GM19239 (cell line): ENCODE measurements around the gene ASH1L.
"Not testable (repeated sequence)": the region's sequence is repeated elsewhere in the genome, so short reads cannot be mapped to it uniquely, and the experiment has no call there.

Experiments
- DNase-seq: peaks from one replicate; pipeline ENCODE4 v3.0.0; 2011; ENCODE audit warnings: low spot score; ENCODE audit not compliant: insufficient read length
- FAIRE-seq: peaks from 2 replicates; lab custom pipeline; 2011; peaks lifted over from hg19 to GRCh38; lab: Jason Lieb, UNC

The ASH1L gene, protein sequence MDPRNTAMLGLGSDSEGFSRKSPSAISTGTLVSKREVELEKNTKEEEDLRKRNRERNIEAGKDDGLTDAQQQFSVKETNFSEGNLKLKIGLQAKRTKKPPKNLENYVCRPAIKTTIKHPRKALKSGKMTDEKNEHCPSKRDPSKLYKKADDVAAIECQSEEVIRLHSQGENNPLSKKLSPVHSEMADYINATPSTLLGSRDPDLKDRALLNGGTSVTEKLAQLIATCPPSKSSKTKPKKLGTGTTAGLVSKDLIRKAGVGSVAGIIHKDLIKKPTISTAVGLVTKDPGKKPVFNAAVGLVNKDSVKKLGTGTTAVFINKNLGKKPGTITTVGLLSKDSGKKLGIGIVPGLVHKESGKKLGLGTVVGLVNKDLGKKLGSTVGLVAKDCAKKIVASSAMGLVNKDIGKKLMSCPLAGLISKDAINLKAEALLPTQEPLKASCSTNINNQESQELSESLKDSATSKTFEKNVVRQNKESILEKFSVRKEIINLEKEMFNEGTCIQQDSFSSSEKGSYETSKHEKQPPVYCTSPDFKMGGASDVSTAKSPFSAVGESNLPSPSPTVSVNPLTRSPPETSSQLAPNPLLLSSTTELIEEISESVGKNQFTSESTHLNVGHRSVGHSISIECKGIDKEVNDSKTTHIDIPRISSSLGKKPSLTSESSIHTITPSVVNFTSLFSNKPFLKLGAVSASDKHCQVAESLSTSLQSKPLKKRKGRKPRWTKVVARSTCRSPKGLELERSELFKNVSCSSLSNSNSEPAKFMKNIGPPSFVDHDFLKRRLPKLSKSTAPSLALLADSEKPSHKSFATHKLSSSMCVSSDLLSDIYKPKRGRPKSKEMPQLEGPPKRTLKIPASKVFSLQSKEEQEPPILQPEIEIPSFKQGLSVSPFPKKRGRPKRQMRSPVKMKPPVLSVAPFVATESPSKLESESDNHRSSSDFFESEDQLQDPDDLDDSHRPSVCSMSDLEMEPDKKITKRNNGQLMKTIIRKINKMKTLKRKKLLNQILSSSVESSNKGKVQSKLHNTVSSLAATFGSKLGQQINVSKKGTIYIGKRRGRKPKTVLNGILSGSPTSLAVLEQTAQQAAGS (N-terminal part only)

DNA sequence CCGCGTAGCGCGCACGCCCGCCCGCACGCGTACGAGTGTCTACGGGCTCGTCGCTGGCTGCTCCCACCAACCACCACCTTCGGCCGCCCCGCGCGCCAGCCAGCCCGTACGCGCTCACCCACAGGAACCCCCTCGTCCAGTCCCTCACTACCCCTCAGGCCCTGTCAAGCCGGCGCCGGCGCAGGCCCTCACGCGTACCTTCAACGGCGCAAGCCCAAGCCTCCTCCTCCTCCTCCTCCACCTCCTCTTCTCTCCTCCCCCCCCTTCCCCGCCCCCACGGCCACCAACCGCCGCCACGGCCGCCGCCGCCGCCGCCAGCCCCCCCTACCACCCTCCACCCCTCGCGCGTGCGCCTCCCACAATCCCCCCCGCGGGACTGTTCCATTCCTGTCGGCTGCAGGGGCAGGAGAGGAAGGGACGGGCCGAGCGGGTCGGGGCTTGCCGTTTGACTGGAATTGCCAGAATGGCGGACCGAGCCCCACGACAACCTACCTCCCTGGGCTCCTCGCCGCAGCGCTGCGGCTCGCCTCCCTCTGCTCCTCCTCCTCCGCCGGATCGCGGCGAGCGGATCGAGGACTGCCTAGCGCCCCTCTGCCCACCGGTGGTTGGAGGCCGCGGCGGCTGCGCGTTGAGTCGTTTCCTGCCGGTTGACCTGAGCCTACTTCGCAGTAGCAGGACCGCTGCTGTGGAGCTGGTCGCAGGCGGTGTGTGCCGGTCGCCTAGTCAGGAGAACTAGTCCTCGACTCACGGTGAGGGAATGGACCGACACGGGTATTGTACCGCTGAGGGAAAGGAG lies at the start of gene ASH1L:
TSS of gene ASH1L (minus strand) at position 223 of the 796 bp plus-strand sequence. CDS start 41,284 bp downstream, outside the sequence.
- DNase-seq, result peak; percentile 80
- FAIRE-seq, result peak; percentile 71

DNA sequence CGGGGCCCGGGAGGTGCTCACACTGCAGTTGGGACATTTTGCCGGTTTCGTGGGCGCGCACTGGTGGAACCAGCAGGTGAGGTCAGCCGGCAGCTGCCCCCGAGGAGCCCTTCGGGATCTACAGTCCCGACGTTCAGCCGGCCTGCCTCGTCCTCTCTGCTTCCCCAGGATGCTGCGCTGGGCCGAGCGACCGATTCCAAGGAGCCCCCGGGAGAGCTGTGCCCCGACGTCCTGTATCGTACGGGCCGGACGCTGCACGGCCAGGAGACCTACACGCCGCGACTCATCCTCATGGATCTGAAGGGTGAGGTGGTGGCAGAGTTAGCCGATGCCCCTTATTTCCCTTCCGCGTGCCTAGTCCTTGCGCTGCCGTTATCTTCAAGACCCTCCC lies 47.6 kb upstream of the ASH1L start:
- FAIRE-seq, DNase-seq: not testable (repeated sequence)

DNA sequence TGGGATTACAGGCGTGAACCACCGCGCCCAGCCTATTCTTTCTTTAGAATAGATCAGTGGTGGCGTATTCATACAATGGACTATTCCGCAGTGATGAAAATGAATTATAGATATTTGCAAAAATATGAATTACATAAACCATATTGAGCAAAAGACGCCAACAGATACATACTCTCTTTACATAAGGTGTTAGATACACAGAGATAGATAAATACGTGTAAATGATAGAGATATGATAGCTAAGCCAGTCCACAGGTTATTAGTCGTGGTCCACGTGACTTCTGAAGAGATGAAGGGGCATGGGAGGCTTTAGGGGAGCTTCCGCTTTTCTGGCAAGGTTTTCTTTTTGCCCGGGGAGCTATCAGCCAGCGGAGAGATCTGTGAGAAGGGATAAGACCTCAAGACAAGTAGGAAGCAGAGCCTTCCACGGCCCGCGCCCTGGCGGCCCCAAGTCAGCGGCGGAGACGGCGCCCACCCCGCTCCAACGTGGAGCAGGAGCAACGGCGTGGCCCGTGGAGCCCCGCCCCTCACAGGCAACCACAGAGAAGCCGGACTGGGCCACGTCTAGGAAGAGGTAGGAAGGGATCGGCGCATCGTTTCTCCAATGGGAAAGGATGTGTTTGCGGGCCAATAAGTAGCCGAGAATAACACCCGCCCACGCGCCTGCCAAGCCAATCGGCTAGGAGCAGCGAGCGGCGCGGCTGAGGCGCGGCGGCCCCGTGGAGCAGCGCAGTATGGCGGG lies 47.1 kb upstream of the ASH1L start, which contains the start of gene MSTO1:
TSS of gene MSTO1 (plus strand) at position 704 of the 742 bp plus-strand sequence. CDS start at position 735, 31 bp downstream.
- FAIRE-seq (peak; percentile 92), DNase-seq (peak; percentile 69)

DNA sequence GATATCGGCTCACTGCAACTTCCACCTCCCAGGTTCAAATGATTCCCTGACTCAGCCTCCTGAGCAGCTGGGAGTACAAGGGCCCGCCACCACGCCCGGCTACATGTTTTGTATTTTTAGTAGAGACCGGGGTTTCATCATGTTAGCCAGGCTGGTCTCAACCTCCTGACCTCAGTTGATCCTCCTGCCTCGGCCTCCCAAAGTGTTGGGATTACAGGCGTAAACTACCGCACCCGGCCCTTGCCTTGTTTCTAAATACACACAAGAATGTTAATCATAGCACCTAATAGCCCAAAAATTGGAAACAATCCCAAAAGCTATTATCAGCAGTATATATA lies 46.3 kb upstream of the ASH1L start:
- no peak for FAIRE-seq
- no peak for DNase-seq

DNA sequence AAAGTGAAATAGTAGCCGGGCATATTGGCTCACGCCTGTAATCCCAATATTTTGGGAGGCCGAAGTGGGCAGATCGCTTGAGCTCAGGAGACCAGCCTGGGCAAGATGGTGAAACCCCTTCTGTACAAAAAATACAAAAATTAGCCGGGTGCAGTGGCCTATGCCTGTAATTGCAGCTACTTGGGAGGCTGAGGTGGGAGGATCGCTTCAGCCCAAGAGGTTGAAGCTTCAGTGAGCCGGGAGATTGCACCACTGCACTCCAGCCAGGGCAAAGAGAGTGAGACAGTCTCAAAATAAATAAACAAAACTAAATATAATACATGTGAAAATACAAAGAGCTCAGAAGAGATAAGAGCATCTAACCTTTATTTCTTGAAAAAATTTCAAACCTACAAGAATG lies 45.1 kb upstream of the ASH1L start:
- DNase-seq (no peak), FAIRE-seq (no peak)

DNA sequence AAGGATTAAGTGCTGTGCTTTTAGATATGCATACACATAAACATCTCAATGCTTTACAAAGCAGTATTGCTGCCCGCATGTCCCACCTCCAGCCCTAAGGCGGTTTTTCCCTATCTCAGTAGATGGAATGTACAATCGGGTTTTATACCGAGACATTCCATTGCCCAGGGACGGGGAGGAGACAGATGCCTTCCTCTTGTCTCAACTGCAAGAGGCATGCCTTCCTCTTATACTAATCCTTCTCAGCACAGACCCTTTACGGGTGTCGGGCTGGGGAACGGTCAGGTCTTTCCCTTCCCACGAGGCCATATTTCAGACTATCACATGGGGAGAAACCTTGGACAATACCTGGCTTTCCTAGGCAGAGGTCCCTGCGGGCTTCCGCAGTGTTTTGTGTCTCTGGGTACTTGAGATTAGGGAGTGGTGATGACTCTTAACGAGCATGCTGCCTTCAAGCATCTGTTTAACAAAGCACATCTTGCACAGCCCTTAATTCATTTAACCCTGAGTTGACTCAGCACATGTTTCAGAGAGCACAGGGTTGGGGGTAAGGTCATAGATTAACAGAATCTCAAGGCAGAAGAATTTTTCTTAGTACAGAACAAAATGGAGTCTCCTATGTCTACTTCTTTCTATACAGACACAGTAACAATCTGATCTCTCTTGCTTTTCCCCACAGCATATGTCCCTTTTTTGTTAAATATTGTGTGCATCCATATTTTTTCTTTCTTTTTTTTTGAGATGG lies 37.4 kb upstream of the ASH1L start:
- not testable (repeated sequence) for FAIRE-seq, DNase-seq

DNA sequence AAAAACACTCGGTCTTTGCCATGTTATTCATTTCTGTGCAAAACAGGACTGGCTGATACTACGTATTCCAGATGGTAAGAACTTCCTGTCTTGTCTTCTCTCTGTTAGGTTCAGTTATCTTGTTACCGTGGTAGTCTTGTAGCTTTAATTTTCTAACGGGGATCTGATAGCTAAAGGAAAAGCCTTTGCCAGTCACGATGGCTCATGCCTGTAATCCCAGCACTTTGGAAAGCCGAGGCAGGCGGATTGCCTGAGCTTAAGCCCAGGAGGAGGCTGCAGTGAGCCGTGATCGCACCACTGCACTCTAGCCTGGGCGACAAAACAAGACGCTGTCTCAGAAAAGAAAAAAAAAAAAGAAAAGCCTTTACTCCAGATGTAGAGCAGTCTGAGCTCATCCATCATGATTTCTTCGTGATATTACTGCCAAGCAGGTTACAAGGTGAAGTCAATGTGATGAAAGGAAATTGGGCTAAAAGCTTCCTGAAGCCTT lies 36.3 kb upstream of the ASH1L start:
- DNase-seq (no peak), FAIRE-seq (no peak)

DNA sequence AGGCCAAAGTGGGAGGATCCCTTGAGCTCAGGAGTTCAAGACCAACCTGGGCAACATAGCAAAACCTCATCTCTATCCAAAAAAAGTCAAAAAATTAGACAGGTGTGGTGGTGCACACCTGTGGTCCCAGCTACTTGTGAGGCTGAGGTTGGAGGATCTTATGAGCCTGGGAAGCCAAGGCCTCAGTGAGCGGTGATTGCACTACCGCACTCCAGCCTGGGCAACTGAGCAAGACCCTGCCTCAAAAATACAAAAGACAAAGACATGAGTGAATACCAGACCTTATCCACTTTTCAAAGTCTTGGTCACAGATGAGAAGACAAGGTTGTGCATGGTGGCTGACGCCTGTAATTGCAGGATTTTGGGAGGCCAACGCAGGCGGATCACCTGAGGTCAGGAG lies 34.3 kb upstream of the ASH1L start:
- FAIRE-seq, result no peak

DNA sequence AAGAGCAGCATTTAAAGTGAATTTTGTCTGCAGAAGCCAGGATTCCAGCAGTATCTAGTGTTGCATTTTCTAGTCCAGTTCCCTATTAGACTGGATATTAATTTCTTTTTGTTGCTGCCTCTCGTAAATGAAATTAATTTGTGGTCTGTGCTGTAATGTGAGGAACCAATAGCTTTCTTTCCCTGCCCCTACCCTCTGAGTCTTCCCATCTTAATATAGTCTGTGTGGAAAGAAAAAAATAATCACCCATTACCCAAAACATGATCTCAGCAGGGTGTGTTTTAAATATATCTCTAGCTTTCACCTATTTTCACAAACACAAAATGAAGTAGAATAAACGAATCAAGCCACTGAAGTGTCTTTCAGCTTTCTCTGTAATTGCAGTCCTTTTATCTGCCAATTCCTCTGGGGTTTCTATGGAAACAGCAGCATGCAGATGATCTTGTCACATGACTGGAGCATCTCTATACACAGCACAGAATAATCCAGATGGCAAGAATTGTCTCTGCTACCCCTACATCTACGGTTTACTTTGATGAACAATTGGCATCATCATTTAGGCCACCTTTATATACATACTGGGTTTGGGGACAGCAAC lies 33.4 kb upstream of the ASH1L start:
- FAIRE-seq, DNase-seq: not testable (repeated sequence)

More for the DNA sequence above, 34.3 kb upstream of the ASH1L start:
- no peak for DNase-seq

DNA sequence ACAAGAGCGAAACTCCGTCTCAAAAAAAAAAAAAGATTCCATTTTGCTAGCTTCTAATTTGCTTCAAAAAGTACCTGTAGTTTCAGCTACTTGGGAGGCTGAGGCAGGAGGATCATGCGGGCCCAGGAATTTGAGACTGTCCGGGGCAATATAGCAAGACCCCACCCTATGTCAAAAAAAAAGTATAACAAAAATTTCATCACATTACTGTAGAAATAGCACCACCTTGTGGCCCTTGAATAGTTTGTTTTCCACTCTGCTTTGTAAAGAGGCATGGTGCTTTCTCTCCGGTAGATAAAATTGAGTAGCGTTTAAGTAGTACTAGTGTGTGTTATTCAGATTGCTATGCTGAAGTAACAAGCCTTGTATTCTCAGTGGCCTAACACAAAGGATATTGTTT lies 29.2 kb upstream of the ASH1L start:
- DNase-seq (peak; percentile 13), FAIRE-seq (no peak)

DNA sequence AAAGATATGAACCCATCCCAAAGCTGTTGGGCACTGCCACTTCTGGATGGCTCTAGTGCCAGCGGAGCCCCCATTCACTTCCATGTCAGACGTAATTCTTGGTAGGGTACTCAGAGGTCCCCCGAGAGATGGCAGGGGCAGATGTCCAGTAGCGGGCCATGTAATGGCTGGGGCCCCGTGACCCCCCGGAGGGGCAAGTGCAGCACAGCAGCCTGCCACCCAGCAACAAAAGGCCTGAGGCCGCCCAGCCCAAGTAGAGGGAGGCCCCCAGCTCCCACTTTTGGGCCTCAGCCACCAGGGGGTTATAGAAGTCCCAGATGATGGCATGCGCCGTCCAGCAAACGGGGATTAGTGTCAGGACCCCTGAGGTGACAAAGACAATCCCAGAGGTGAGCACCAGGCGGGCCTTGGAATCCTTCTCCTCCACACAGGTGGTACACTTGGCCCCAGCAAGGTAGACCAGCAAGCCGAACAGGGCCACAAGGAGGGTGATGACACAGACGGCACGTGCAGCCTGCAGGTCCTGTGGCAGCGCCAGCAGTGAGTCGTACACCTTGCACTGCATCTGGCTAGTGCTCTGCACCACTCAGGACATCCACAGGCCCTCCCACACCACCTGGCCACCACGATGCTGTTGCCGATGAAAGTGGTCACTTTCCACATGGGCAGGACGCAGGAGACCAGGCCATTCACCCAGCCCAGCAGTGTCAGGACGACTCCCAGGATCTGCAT lies 28.1 kb upstream of the ASH1L start:
- FAIRE-seq, DNase-seq: not testable (repeated sequence)

DNA sequence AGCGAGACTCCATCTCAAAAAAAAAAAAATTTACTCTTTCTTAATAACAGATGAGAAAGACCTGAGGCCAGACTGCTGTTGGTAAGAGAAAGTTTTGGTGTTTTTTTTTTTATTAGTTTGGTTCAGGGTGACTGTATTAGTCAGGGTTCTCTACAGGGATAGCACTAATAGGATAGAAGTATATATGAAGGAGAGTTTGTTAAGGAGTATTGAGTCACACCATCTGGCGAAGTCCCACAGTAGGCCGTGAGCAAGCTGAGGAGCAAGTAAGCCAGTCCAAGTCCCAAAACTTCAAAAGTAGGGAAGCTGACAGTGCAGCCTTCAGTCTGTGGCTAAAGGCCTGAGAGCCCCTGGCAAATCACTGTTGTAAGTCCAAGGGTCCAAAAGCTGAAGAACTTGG lies 26.7 kb upstream of the ASH1L start:
- not testable (repeated sequence) for DNase-seq, FAIRE-seq

DNA sequence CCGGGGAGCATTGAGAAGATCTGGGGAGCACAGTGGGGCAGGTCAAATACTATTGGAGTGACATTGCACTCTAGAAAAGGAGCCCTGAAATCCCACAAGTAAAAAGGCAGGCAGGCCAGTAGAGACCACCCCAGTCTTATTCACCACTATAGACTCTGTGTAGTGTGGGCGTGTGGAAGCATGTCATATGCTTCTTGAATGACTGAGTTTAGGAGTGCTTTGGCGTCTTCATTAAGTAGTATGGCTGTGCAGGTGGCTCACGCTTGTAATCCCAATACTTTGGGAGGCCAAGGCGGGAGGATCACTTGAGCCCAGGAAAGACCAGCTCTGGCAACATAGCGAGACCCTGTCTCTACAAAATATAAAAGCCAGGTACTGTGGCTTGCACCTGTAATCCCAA lies 21.2 kb upstream of the ASH1L start:
- FAIRE-seq, DNase-seq: not testable (repeated sequence)

DNA sequence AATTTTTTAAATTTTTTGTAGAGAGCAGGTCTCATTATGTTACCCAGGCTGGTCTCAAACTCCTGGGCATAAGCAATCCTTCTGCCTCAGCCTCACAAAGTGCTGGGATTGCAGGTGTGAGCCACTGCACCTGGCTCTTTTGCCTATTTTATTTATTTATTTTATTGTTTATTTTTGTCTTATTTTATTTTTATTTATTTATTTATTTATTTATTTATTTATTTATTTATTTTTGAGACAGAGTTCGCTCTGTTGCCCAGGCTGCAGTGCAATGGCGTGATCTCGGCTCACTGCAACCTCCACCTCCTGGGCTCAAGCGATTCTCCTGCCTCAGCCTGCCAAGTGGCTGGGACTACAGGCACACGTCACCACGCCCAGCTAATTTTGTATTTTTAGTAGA lies 13.0 kb upstream of the ASH1L start:
- DNase-seq, FAIRE-seq: not testable (repeated sequence)

DNA sequence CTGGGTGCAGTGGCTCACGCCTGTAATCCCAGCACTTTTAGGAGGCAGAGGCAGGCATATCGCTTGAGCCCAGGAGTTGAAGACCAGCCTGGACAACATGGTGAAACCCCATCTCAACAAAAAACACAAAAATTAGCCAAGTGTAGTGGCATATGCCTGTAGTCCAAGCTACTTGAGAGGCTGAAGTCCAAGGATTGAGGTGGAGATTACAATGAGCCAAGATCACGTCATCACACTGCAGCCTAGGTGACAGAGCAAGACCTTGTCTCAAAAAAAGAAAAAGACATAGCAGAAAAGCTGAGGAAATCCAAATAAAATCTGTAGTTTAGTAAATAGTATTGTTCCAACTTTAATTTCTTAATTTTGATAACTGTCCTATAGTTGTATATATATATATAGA lies 11.5 kb upstream of the ASH1L start:
- FAIRE-seq (no peak), DNase-seq (no peak)

DNA sequence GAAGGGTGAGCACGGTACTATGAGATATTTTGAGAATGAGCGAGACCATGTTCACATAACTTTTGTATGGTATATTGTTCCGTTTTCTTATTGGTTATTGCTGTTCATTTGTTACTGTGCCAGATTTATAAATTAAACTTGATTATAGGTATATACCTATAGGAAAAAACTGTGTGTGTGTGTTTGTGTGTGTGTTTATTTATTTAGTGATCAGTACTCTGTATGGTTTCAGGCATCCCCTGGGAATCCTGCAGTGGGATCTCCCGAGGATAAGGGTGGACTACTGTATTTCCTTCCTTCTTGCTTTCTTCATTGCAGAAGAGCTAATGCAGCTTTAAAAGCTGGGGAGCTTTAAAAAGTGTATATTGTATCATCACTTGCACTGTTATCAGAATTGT lies 8.0 kb upstream of the ASH1L start:
- no peak for FAIRE-seq

DNA sequence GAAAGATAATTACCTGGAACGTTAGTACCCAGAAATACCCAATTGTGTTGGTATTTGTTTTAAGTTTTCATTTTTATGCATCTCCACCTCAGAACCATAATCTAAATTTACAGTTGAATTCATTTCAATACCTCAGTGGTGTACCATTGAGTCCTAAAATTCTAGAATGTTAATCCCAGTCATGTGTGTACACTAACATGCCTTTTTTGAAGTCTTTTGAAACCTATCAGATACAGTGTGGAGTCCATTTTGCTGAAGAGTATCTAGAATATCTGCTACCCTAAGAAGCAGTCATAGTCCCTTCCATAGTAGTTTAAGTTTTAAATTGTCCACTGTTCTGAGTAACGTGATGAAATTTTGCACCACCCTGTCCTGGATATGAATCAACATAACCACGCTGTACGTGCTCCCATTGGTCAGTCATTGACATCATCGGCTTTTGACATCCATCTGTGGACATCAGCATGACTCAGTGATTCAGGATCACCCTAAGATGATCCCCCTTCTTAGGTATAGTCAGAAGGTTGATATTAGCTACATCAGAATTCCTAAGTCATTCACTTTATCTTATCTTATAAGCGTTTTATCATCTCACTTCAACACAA lies 7.5 kb upstream of the ASH1L start:
- FAIRE-seq, result no peak

More for the DNA sequence above, 8.0 kb upstream of the ASH1L start:
- DNase-seq, result no peak

More for the DNA sequence above, 7.5 kb upstream of the ASH1L start:
- DNase-seq, result no peak
